HG03432 (cell line): ENCODE results near the gene ARHGAP45.
"Not testable (repeated sequence)": the region's sequence is repeated elsewhere in the genome, so short reads cannot be mapped to it uniquely, and the experiment has no call there.

ENCODE experiments used
- ATAC-seq: cut with Tn5 transposase; IDR thresholded peaks from one replicate; pipeline ENCODE4 v1.9.1; 2021; ENCODE audit warnings: mild to moderate bottlenecking, moderate library complexity; ENCODE audit not compliant: unreplicated experiment

ARHGAP45 gene

GRCh38 chr19:1129084-1129483, 62.1 kb downstream of the ARHGAP45 start:
- not testable (repeated sequence) for ATAC-seq

GRCh38 chr19:1129535-1129934, 62.6 kb downstream of the ARHGAP45 start:
- no peak for ATAC-seq

GRCh38 chr19:1130771-1131717, 64.1 kb downstream of the ARHGAP45 start:
- ATAC-seq = no peak

GRCh38 chr19:1131718-1132551, 65.0 kb downstream of the ARHGAP45 start:
- ATAC-seq = peak; percentile 38

GRCh38 chr19:1132552-1133383, 65.8 kb downstream of the ARHGAP45 start:
- ATAC-seq = peak; percentile 17

- ATAC-seq = peak; percentile 52
Observed at GRCh38 chr19:1133471-1133929, 66.5 kb downstream of the ARHGAP45 start.

GRCh38 chr19:1134431-1134830, 67.5 kb downstream of the ARHGAP45 start:
- ATAC-seq = no peak

DNA sequence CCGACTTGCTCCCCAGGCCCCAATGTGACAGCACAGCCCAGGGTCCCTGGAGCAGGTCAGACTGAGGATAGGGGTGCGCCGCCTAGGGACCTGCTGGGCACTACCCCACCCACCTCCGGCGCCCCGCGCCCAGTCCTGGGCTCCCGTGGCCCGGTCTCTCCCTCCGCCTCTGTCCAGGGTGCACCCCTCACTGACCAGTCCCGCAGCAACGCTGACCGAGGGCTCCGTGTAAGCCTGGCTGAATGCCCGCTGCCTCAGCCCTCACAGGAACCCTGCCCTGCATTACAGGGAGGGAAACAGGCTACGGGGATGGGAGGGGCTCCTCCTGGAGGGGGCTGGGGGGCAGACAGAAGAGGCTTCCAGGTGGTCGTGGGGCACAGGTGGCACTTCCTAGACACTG, 68.5 kb downstream of the ARHGAP45 start:
- no peak for ATAC-seq

- ATAC-seq = no peak
Observed at GRCh38 chr19:1136201-1136600, 69.2 kb downstream of the ARHGAP45 start.
